ENCODE measurements around the gene GAB2.

DNA sequence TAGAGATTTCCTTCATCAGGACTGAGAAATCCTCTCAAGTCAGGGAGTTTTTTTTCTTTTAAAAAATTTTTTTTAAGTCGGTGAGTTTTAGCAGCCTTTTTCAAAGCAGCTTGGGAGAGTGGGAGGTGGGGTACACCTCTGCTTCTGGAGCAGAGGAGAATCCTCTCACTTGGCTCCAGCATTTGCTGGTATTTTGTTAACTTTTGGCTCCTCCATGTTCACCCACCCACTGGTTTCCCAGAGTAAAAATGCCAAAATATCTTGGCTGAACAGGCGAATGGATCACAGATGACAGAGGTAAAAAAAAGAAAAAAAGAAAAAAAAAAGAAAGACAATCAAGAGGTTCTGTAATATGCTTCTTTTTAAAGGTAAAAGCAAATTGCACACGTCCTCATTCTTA is 68.0 kb downstream of the GAB2 start:
- TF ChIP-seq, protein P1, sequence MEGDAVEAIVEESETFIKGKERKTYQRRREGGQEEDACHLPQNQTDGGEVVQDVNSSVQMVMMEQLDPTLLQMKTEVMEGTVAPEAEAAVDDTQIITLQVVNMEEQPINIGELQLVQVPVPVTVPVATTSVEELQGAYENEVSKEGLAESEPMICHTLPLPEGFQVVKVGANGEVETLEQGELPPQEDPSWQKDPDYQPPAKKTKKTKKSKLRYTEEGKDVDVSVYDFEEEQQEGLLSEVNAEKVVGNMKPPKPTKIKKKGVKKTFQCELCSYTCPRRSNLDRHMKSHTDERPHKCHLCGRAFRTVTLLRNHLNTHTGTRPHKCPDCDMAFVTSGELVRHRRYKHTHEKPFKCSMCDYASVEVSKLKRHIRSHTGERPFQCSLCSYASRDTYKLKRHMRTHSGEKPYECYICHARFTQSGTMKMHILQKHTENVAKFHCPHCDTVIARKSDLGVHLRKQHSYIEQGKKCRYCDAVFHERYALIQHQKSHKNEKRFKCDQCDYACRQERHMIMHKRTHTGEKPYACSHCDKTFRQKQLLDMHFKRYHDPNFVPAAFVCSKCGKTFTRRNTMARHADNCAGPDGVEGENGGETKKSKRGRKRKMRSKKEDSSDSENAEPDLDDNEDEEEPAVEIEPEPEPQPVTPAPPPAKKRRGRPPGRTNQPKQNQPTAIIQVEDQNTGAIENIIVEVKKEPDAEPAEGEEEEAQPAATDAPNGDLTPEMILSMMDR (IDR thresholded peaks at IDR 0.05): no peak
- TF ChIP-seq POLR2A (IDR thresholded peaks at IDR 0.05): no peak
